SKM-1 (cell line): ENCODE measurements around the gene PTPRD.

Source experiments
- DNase-seq: peaks from one replicate; lab custom pipeline; 2025; ENCODE audit not compliant: unreplicated experiment; lab: John Stamatoyannopoulos, UW

PTPRD gene

GRCh38 chr9:8329561-8330283, 2283.1 kb downstream of the PTPRD start:
- no peak for DNase-seq

GRCh38 chr9:8315211-8315610, 2297.6 kb downstream of the PTPRD start:
- no peak for DNase-seq

- DNase-seq, result no peak
Measured at GRCh38 chr9:8309258-8309657, 2303.5 kb downstream of the PTPRD start.

GRCh38 chr9:8304720-8305119, 2308.1 kb downstream of the PTPRD start:
- DNase-seq, result no peak

GRCh38 chr9:8301296-8301695, 2311.5 kb downstream of the PTPRD start:
- no peak for DNase-seq

GRCh38 chr9:8297047-8297446, 2315.8 kb downstream of the PTPRD start:
- no peak for DNase-seq

- no peak for DNase-seq
Measured at GRCh38 chr9:8292657-8293056, 2320.1 kb downstream of the PTPRD start.

GRCh38 chr9:8289681-8290080, 2323.1 kb downstream of the PTPRD start:
- DNase-seq, result no peak

- no peak for DNase-seq
Measured at GRCh38 chr9:8287970-8288369, 2324.8 kb downstream of the PTPRD start.

- DNase-seq, result no peak
Measured at GRCh38 chr9:8287501-8287900, 2325.3 kb downstream of the PTPRD start.

- DNase-seq, result no peak
Measured at GRCh38 chr9:8284884-8285283, 2327.9 kb downstream of the PTPRD start.

- no peak for DNase-seq
Measured at GRCh38 chr9:8282535-8282934, 2330.3 kb downstream of the PTPRD start.

- DNase-seq, result no peak
Measured at GRCh38 chr9:8280811-8281210, 2332.0 kb downstream of the PTPRD start.

- DNase-seq, result no peak
Measured at GRCh38 chr9:8278048-8278447, 2334.8 kb downstream of the PTPRD start.

- no peak for DNase-seq
Measured at GRCh38 chr9:8270235-8270634, 2342.6 kb downstream of the PTPRD start.

GRCh38 chr9:8268881-8269280, 2343.9 kb downstream of the PTPRD start:
- DNase-seq, result no peak

- no peak for DNase-seq
Measured at GRCh38 chr9:8268216-8268878, 2344.5 kb downstream of the PTPRD start.

- no peak for DNase-seq
Measured at GRCh38 chr9:8267636-8268035, 2345.2 kb downstream of the PTPRD start.

GRCh38 chr9:8266861-8267260, 2345.9 kb downstream of the PTPRD start:
- DNase-seq, result no peak

GRCh38 chr9:8265281-8265680, 2347.5 kb downstream of the PTPRD start:
- no peak for DNase-seq
